ENCODE data around the gene TMEM192. TPM values are rescaled to one million over a fixed set of nuclear protein-coding genes. Genes with fewer than 3 reads are reported as not detected.
A peak's percentile ranks its signal among the peaks of the same experiment; 100 is the strongest.

TMEM192 gene
- 9.8 and 10.8 TPM in 2 replicates for total RNA-seq (2014; rRNA removed; shearing (Covaris generic))
- polyA plus RNA-seq (2016; fragmentation: Nextera tagmentation; extraction: Ambion mirVana) = 6.9 TPM in 2 replicates
- long read RNA-seq, full-length matches to known transcripts = 12 of 16 reads
- long read RNA-seq, partial matches to known transcripts = 0 of 16 reads
- long read RNA-seq, other reads (novel, unspliced or antisense) = 4 of 16 reads

DNA sequence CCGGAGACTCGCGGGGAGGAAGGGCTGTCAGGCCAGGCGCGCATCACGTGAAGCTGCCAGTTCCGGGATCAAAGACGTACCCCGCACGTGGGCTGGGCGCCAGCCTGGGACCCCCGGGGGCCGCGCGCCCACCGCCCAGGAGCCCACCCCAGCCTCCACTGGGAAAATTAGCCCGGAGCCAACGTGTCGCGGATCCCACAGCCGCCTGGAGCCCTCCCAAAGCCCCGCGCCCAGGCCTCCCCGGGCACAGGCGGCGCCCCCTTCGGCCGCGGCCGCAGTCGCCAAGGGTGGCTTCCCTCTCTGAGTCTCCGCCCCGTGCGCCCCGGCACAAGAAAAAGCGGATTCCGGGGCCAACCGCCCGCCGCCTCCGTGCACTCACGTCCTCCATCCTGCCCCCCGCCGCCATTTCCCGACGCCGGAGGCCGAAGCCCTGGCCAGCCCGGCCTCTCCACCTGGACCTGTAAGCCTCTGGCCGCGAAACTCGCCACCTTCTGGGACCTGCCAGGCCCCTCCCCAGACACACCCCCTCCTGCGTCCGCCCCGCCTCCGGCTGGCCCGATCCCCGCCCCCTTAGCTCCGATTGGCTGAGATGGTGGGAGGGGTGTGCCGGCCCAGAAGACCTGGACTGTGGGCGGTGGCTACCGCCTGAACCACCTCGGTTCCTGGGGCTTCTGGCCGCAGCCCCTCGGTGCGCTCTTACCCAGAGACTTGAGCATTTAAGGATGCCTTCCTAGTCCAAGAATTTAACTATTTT is at the start of gene TMEM192:
Gene TMEM192 (minus strand): TSS at position 493 of the 754 bp plus-strand sequence. CDS start 87 bp downstream, at position 406.
- TF ChIP-seq ZNF114 (CRISPR knock-in tag; IDR thresholded peaks at IDR 0.05) (no peak), POLR2AphosphoS5 (IDR thresholded peaks at IDR 0.05; ENCODE audit: low read depth) (peak; percentile 83), CREB1 (CRISPR knock-in tag; IDR thresholded peaks at IDR 0.05; ENCODE audit: low read depth) (peak; percentile 9; the same call in 1 of the 2 replicates), EZH2 (IDR thresholded peaks at IDR 0.05; ENCODE audit: low read depth, unreplicated experiment) (no peak)
- H3F3A ChIP-seq (replicated peaks; ENCODE audit: low read depth) = no peaks in the 10 kb centered on the region; the same call in 1 of the 2 replicates
- peak within 1 kb of the TSS; percentile 84 for H3K4me3 Mint-ChIP-seq
- peak within 1 kb of the TSS; percentile 81 for H3K27ac ChIP-seq (ENCODE audit: low read depth)
- no peaks in the 10 kb centered on the region for H3K36me3 Mint-ChIP-seq (ENCODE audit: low read depth)
- H3K27ac Mint-ChIP-seq = peak within 1 kb of the TSS; percentile 89
- H3K27me3 ChIP-seq (ENCODE audit: insufficient read depth) = no peaks in the 10 kb centered on the region
- peaks cover 6% of the 10 kb centered on the region; the same call in 1 of the 2 replicates for H3K79me2 ChIP-seq (replicated peaks; ENCODE audit: insufficient read depth)
- H2AFZ ChIP-seq = peak within 1 kb of the TSS; percentile 93
- DNase-seq (ENCODE audit: low spot score) (peak; percentile 93), ATAC-seq (peak; percentile 95)
- H3K4me1 ChIP-seq (ENCODE audit: insufficient read depth) = peaks cover 5% of the 10 kb centered on the region
- H4K20me1 ChIP-seq (replicated peaks; ENCODE audit: insufficient read depth) = no peaks in the 10 kb centered on the region; the same call in none of the 2 replicates
- no peaks in the 10 kb centered on the region for H3K9me3 Mint-ChIP-seq
- H3K9me2 ChIP-seq (ENCODE audit: insufficient read depth) = no peaks in the 10 kb centered on the region
- no peaks in the 10 kb centered on the region for H3K36me3 ChIP-seq (ENCODE audit: insufficient read depth)
- peak within 1 kb of the TSS; percentile 90 for H3K4me2 ChIP-seq
- H3K27me3 Mint-ChIP-seq (ENCODE audit: insufficient read depth, low read depth, poor library complexity) = no peaks in the 10 kb centered on the region
- peak within 1 kb of the TSS; percentile 76 for H3K4me3 ChIP-seq
- peaks cover 8% of the 10 kb centered on the region for H3K4me1 Mint-ChIP-seq

DNA sequence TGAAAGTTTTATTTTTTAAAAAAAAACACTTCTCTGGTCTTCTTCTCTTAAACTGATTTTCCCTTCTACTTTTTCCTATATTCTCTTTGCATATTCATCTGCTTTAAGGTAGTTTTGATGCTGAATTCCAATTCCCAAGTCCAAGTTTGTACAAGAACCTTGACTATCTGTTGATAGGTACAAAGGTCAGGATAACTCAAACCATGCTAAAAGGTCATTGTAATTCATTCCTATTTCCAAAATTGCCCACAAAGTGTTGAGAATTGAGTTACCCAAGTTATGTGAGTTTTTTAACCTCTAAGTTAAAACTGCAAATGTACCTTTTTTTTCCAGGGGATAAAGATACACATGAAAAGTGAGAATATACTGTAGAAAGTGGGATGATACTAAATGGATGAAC is 46.1 kb upstream of the TMEM192 start:
- no peak overlapping the region for H3K4me3 ChIP-seq
- no peaks in the 10 kb centered on the region for H3K36me3 Mint-ChIP-seq (ENCODE audit: low read depth)
- no peak overlapping the region for H3K27ac ChIP-seq (ENCODE audit: low read depth)
- no peak for ATAC-seq
- no peak overlapping the region for H3K4me3 Mint-ChIP-seq
- H3F3A ChIP-seq (replicated peaks; ENCODE audit: low read depth) = no peaks in the 10 kb centered on the region
- 0 out of 2 replicates have a peak, but pooled peaks cover 3% of the 10 kb centered on the region for H3K36me3 ChIP-seq (ENCODE audit: insufficient read depth)
- no peaks in the 10 kb centered on the region for H3K27me3 ChIP-seq (ENCODE audit: insufficient read depth)
- peaks cover 6% of the 10 kb centered on the region; the same call in 1 of the 3 replicates for H3K9me3 Mint-ChIP-seq
- no peaks in the 10 kb centered on the region for H4K20me1 ChIP-seq (replicated peaks; ENCODE audit: insufficient read depth)
- no peaks in the 10 kb centered on the region for H3K4me1 ChIP-seq (ENCODE audit: insufficient read depth)
- no peak overlapping the region for H3K27ac Mint-ChIP-seq
- no peak overlapping the region for H2AFZ ChIP-seq
- H3K4me2 ChIP-seq = no peak overlapping the region
- H3K79me2 ChIP-seq (replicated peaks; ENCODE audit: insufficient read depth) = no peaks in the 10 kb centered on the region
- no peaks in the 10 kb centered on the region; the same call in 1 of the 2 replicates for H3K9me2 ChIP-seq (ENCODE audit: insufficient read depth)
- no peaks in the 10 kb centered on the region for H3K27me3 Mint-ChIP-seq (ENCODE audit: insufficient read depth, low read depth, poor library complexity)
- no peaks in the 10 kb centered on the region for H3K4me1 Mint-ChIP-seq
- DNase-seq (ENCODE audit: low spot score) = no peak
- TF ChIP-seq, protein P1, sequence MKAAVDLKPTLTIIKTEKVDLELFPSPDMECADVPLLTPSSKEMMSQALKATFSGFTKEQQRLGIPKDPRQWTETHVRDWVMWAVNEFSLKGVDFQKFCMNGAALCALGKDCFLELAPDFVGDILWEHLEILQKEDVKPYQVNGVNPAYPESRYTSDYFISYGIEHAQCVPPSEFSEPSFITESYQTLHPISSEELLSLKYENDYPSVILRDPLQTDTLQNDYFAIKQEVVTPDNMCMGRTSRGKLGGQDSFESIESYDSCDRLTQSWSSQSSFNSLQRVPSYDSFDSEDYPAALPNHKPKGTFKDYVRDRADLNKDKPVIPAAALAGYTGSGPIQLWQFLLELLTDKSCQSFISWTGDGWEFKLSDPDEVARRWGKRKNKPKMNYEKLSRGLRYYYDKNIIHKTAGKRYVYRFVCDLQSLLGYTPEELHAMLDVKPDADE (IDR thresholded peaks at IDR 0.05) = no peak
- TF ChIP-seq, protein P2, sequence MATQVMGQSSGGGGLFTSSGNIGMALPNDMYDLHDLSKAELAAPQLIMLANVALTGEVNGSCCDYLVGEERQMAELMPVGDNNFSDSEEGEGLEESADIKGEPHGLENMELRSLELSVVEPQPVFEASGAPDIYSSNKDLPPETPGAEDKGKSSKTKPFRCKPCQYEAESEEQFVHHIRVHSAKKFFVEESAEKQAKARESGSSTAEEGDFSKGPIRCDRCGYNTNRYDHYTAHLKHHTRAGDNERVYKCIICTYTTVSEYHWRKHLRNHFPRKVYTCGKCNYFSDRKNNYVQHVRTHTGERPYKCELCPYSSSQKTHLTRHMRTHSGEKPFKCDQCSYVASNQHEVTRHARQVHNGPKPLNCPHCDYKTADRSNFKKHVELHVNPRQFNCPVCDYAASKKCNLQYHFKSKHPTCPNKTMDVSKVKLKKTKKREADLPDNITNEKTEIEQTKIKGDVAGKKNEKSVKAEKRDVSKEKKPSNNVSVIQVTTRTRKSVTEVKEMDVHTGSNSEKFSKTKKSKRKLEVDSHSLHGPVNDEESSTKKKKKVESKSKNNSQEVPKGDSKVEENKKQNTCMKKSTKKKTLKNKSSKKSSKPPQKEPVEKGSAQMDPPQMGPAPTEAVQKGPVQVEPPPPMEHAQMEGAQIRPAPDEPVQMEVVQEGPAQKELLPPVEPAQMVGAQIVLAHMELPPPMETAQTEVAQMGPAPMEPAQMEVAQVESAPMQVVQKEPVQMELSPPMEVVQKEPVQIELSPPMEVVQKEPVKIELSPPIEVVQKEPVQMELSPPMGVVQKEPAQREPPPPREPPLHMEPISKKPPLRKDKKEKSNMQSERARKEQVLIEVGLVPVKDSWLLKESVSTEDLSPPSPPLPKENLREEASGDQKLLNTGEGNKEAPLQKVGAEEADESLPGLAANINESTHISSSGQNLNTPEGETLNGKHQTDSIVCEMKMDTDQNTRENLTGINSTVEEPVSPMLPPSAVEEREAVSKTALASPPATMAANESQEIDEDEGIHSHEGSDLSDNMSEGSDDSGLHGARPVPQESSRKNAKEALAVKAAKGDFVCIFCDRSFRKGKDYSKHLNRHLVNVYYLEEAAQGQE (IDR thresholded peaks at IDR 0.05; ENCODE audit: unreplicated experiment) = no peak
- TF ChIP-seq, protein P3, sequence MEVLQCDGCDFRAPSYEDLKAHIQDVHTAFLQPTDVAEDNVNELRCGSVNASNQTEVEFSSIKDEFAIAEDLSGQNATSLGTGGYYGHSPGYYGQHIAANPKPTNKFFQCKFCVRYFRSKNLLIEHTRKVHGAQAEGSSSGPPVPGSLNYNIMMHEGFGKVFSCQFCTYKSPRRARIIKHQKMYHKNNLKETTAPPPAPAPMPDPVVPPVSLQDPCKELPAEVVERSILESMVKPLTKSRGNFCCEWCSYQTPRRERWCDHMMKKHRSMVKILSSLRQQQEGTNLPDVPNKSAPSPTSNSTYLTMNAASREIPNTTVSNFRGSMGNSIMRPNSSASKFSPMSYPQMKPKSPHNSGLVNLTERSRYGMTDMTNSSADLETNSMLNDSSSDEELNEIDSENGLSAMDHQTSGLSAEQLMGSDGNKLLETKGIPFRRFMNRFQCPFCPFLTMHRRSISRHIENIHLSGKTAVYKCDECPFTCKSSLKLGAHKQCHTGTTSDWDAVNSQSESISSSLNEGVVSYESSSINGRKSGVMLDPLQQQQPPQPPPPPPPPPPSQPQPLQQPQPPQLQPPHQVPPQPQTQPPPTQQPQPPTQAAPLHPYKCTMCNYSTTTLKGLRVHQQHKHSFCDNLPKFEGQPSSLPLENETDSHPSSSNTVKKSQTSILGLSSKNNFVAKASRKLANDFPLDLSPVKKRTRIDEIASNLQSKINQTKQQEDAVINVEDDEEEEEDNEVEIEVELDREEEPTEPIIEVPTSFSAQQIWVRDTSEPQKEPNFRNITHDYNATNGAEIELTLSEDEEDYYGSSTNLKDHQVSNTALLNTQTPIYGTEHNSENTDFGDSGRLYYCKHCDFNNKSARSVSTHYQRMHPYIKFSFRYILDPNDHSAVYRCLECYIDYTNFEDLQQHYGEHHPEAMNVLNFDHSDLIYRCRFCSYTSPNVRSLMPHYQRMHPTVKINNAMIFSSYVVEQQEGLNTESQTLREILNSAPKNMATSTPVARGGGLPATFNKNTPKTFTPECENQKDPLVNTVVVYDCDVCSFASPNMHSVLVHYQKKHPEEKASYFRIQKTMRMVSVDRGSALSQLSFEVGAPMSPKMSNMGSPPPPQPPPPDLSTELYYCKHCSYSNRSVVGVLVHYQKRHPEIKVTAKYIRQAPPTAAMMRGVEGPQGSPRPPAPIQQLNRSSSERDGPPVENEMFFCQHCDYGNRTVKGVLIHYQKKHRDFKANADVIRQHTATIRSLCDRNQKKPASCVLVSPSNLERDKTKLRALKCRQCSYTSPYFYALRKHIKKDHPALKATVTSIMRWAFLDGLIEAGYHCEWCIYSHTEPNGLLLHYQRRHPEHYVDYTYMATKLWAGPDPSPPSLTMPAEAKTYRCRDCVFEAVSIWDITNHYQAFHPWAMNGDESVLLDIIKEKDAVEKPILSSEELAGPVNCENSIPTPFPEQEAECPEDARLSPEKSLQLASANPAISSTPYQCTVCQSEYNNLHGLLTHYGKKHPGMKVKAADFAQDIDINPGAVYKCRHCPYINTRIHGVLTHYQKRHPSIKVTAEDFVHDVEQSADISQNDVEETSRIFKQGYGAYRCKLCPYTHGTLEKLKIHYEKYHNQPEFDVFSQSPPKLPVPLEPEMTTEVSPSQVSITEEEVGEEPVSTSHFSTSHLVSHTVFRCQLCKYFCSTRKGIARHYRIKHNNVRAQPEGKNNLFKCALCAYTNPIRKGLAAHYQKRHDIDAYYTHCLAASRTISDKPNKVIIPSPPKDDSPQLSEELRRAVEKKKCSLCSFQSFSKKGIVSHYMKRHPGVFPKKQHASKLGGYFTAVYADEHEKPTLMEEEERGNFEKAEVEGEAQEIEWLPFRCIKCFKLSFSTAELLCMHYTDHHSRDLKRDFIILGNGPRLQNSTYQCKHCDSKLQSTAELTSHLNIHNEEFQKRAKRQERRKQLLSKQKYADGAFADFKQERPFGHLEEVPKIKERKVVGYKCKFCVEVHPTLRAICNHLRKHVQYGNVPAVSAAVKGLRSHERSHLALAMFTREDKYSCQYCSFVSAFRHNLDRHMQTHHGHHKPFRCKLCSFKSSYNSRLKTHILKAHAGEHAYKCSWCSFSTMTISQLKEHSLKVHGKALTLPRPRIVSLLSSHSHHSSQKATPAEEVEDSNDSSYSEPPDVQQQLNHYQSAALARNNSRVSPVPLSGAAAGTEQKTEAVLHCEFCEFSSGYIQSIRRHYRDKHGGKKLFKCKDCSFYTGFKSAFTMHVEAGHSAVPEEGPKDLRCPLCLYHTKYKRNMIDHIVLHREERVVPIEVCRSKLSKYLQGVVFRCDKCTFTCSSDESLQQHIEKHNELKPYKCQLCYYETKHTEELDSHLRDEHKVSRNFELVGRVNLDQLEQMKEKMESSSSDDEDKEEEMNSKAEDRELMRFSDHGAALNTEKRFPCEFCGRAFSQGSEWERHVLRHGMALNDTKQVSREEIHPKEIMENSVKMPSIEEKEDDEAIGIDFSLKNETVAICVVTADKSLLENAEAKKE (CRISPR knock-in tag; IDR thresholded peaks at IDR 0.05) = no peak
- TF ChIP-seq STAT1 (IDR thresholded peaks at IDR 0.05; ENCODE audit: unreplicated experiment) (no peak), NANOG (IDR thresholded peaks at IDR 0.05; ENCODE audit: borderline replicate concordance) (no peak), EZH2 (IDR thresholded peaks at IDR 0.05; ENCODE audit: low read depth, unreplicated experiment) (no peak), CREB1 (CRISPR knock-in tag; IDR thresholded peaks at IDR 0.05; ENCODE audit: low read depth) (no peak)

Measured in GM23338 (cell line).